Activated CD4-positive, alpha-beta T cell treated with anti-CD3 and anti-CD28 coated beads for 24 hours (primary cell): ENCODE measurements around the gene NRIP1.
"Not testable (repeated sequence)": the region's sequence is repeated elsewhere in the genome, so short reads cannot be mapped to it uniquely, and the experiment has no call there.

Experiments used
- DNase-seq, 2 donors: peaks; one replicate each; pipeline ENCODE4 v3.0.0-alpha.2; 2020; ENCODE audit warnings: low read depth in 2 of 2

Gene NRIP1

GRCh38 chr21:14975136-14975919, 89.5 kb downstream of the NRIP1 start:
- DNase-seq = no peak

DNA sequence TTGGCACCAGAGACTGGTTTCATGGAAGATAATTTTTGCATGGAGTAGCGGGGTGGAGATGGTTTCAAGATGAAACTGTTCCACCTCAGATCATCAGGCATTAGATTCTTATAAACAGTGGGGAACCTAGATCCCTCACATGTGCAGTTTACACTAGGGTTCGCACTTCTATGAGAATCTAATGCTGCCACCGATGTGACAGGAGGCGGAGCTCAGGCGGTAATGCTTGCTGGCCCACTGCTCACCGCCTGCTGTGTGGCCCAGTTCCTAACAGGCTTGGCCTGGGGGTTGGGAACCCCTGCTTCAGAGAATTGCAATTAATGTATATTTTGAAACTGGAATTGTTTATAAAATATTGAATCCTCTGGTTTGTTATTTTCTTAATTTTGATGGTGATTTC, 92.1 kb downstream of the NRIP1 start:
- no peak for DNase-seq

- no peak for DNase-seq
Observed at GRCh38 chr21:14968821-14969220, 96.0 kb downstream of the NRIP1 start.

GRCh38 chr21:14968029-14968428, 96.8 kb downstream of the NRIP1 start:
- no peak for DNase-seq

GRCh38 chr21:14964621-14965020, 100.2 kb downstream of the NRIP1 start:
- DNase-seq = no peak

GRCh38 chr21:14962217-14962616, 102.6 kb downstream of the NRIP1 start:
- no peak for DNase-seq

DNA sequence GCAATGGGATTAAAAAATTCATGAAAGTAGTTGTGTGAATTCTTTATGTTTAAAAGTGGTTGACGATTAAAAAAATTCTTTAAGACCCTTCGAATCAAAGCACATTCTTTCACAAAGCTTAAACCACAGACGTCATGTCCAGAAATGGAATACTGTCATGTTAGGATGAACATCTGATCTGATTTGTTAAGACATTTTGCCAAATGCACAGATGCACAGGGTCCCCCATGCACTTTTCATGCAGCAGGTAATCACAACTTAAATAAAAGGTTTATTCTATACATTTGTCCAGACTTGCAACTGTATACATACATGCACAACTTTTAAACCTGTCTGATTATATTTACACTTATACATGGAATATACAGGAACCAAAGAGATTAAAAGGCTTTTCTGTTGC, 103.3 kb downstream of the NRIP1 start:
- no peak for DNase-seq

- no peak for DNase-seq
Observed at GRCh38 chr21:14959343-14959742, 105.5 kb downstream of the NRIP1 start.

DNA sequence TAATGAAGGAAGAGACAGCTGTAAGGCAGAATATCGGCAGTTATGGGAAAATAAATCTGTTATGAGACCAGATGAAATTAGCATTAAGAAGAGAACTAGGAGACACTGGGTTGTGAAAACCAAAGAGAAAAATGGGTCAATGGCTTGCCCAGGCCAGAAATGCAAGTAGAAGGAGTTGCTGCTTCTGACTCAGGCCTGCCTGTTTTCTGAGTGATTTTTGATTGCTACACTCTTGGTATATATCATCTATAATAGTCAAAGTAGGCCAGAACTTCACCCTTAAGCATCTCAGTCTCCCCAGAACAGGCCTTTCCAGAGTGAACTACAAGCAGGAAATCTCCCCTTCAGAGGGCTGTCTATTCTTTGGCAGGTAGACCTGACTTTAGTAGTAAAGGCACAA, 107.0 kb downstream of the NRIP1 start:
- no peak for DNase-seq

- DNase-seq = no peak
Observed at GRCh38 chr21:14956807-14957206, 108.0 kb downstream of the NRIP1 start.

DNA sequence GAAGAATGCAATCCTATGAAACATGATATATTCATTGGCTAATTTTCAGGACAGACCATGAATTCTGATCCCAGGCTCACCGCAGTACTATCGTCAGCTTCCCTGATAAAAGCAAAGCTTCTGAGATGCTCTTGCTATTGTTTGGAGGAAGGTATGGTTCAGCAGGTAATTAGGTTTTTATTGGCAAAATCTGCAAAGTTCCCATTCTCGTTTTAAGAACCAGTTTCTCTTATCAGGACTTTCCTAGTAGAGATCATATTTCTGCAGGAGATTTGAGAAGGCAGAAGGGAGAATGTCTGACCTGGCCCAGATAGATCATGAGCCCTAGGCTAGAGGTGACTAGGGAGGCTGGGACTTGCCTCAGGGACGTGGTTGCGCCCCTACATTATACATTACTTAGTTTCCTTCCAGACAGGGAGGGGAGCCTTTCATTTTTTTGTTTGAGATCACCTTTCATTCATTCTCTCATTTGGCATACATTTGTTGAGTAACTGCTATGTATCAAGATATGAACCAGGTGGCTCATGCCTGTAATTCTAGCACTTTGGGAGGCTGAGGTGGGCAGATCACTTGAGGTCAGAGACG, 108.8 kb downstream of the NRIP1 start:
- no peak for DNase-seq

GRCh38 chr21:14952916-14953315, 111.9 kb downstream of the NRIP1 start:
- DNase-seq = no peak

- no peak for DNase-seq
Observed at GRCh38 chr21:14949603-14950002, 115.2 kb downstream of the NRIP1 start.

DNA sequence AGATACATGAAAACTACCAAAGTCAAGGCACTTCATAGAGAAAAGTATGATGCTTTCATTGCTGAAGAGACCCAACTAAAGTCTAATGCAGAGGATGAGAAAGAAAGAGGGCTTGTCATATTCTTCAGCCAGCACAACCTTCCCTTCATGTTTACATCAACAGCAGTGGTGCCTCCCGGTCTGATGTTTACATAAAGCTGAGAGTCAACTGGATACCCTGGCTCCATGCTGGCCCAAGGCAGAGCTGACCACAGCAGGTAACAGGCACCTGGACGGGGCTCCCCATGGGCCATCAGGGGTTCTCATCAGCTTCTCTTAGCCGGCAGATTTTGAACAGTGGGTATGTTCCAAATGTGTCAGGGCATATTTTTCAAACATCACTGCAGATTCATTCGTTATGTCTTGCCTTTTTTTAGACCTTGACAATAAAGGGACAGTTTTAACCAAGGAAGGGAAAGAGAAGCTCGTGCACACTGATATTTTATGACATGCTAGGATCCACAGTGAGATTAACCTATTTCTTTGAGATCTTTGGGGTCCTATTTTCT, 117.1 kb downstream of the NRIP1 start:
- no peak for DNase-seq

- DNase-seq = no peak
Observed at GRCh38 chr21:14945176-14945575, 119.6 kb downstream of the NRIP1 start.

GRCh38 chr21:14943616-14944015, 121.2 kb downstream of the NRIP1 start:
- DNase-seq = no peak

DNA sequence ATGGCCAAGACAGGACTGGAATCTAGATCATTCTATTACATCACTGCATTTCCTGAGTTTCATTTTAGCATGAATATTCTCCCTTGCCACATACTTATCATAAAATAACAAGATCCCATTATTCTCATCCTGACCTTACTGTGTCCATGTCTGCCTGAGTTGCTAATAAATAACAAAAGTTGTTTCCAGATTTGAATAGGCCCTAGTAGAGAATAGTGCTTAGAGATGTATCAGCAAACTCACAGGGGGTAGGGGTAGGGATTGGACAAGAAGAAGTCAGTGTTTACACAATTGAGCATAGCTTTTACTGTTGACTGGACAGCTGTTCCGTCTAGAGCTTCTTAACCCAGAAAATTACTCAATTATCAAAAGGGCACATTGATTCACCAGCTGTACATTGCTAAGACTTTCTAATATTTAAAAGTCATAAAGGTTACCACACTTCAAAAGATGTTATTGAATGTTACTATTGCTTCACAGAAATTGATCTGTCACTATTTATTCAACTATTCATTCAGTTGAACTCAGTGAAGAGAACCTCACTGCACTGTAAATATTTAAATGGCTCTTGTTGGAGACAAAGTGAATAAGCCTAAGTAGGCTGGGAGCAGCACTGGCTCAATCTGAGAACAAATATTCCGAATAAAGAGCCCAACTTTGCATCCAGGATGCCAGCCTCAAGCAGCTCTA, 121.9 kb downstream of the NRIP1 start:
- DNase-seq = no peak

DNA sequence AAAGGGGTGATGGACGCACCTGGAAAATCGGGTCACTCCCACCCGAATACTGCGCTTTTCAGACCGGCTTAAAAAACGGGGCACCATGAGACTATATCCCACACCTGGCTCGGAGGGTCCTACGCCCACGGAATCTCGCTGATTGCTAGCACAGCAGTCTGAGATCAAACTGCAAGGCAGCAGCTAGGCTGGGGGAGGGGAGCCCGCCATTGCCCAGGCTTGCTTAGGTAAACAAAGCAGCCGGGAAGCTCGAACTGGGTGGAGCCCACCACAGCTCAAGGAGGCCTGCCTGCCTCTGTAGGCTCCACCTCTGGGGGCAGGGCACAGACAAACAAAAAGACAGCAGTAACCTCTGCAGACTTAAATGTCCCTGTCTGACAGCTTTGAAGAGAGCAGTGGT, 137.5 kb downstream of the NRIP1 start:
- DNase-seq = not testable (repeated sequence)

DNA sequence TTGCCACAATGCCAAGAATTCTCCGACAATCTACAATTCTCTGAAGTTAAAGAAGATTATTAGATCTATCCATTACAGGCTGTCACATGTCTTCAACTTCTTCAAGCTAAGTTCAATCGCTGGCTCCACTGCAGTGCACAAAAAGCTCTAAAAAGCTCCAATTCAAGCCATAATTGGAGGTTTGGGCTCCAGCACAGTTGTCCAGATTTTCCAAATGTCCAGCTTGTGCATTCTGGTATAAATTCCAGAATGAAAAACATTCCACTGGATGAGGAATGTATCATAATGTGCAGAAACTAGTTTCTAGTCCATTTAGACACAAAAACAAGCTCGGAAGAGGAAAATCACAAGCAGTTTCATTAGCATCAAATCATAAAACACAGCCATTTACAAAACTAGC, 138.6 kb downstream of the NRIP1 start:
- DNase-seq = no peak

DNA sequence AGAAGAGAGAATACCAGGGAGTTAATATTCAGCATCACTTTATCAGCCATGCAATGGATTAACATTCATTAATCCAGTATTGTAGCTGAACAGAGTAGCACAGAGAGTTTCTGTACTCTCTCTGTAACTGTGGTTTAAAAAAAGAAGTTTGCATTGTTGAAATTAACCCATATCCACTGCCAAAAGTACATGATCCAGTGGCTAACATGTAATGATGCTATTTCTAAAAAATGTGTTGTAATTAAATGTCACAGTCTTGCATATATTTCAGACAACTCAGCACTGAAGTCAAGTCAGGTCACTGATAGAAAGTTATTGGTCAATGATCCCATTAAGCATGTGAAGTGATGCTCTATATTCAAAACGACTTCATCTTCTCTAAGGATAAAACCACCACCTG, 141.3 kb downstream of the NRIP1 start:
- DNase-seq = no peak

DNA sequence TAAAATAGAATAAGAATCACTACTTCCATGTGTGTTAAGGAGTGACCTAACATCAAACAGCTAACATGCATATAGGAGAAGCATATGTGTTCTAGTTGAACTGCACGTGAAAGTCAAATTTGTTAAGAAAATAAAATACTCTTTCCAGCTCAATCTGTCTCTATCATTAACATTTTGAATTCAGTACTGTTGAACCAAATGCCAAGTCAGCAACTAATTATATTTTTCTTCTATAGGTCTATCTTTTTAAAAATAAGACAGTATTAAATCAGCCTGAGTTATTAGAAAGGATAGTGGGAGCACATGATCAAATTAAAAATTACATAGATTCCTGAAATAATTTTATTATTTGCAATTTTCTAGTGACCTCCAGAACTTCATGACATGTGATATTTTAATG, 141.8 kb downstream of the NRIP1 start:
- DNase-seq = no peak

GRCh38 chr21:14918527-14918926, 146.3 kb downstream of the NRIP1 start:
- DNase-seq = no peak

GRCh38 chr21:14917762-14918161, 147.0 kb downstream of the NRIP1 start:
- no peak for DNase-seq
